Measurements from ENCODE around the gene RAB3GAP1. TPM values are rescaled to one million over a fixed set of nuclear protein-coding genes. Genes with fewer than 3 reads are reported as not detected.

The RAB3GAP1 gene
- 87.5 and 110 TPM in 2 replicates for total RNA-seq

GRCh38 chr2:135052042-135052876 lies at the start of gene RAB3GAP1:
TSS of gene RAB3GAP1 (plus strand) at chr2:135052292. CDS start at chr2:135052308, 16 bp downstream.

GRCh38 chr2:135047300-135047699 lies 4.8 kb upstream of the RAB3GAP1 start, which contains the start of gene MAP3K19:
TSS of gene MAP3K19 (minus strand) at chr2:135047447. CDS start at chr2:135024647, 22,800 bp downstream.

Other genes starting within 250 kb of the RAB3GAP1 start
- gene ACMSD, start 213.7 kb upstream of the RAB3GAP1 start, total RNA-seq: 1.7 TPM in 1 of 2 replicates, not detected in the other
- 17.4 and 21.1 TPM in 2 replicates for gene CCNT2, start 133.5 kb upstream of the RAB3GAP1 start, total RNA-seq
- gene MAP3K19, start 4.8 kb upstream of the RAB3GAP1 start, total RNA-seq: under 0.01 TPM in 1 of 2 replicates, not detected in the other